Panc1 (cell line): ENCODE measurements around the gene KXD1. TPM values are rescaled to one million over a fixed set of nuclear protein-coding genes. Genes with fewer than 3 reads are reported as not detected.

ENCODE experiments used
- ATAC-seq: fragments of 200-7000 bp; cut with Tn5 transposase; 2 replicates; pipeline ENCODE4 v1.9.1; 2020; ENCODE audit warnings: mild to moderate bottlenecking, moderate library complexity
- BruUV-seq: library from RNA; stranded (reverse); fragments of 400-500 nt; replicated peaks from 2 replicates; lab custom pipeline; 2021; lab: Mats Ljungman, UMichigan
- CTCF ChIA-PET: fragments of 300-600 bp; sonication (Branson Sonifier 250); formaldehyde crosslinking; loops from one replicate; lab custom pipeline; 2022; ENCODE audit warnings: antibody characterized with exemption; lab: Charles Lee
- POLR2A ChIA-PET: fragments of 300-600 bp; sonication (Branson Sonifier 250); formaldehyde crosslinking; loops from one replicate; lab custom pipeline; 2022; ENCODE audit warnings: antibody characterized with exemption; lab: Charles Lee
- DNase-seq: peaks from one replicate; pipeline ENCODE4 v3.0.0-alpha.2; 2010; ENCODE audit warnings: low read depth, low spot score
- H3K27ac ChIP-seq: 2 replicates; pipeline ENCODE4 v1.5.1; 2011; ENCODE audit warnings: mild to moderate bottlenecking, low read length, inconsistent platforms
- H3K27me3 ChIP-seq: fragments of 200-500 bp; sonication (Bioruptor generic); 2 replicates; pipeline ENCODE4 v1.6.0; 2014; ENCODE audit warnings: low read length, inconsistent platforms; ENCODE audit not compliant: control insufficient read depth, insufficient read depth
- H3K36me3 ChIP-seq: fragments of 200-500 bp; sonication (Bioruptor generic); 2 replicates; pipeline ENCODE4 v1.5.1; 2014; ENCODE audit warnings: inconsistent platforms, mild to moderate bottlenecking, low read length, moderate library complexity; ENCODE audit not compliant: control insufficient read depth, insufficient read depth
- H3K4me1 ChIP-seq: 2 replicates; pipeline ENCODE4 v1.5.1; 2011; ENCODE audit warnings: inconsistent platforms, mild to moderate bottlenecking, low read length, moderate library complexity; ENCODE audit not compliant: control insufficient read depth, insufficient read depth
- H3K4me3 ChIP-seq, 2 experiments: 2 replicates each; pipeline ENCODE4 v1.5.1; 2011 to 2012; ENCODE audit warnings: low read depth in 2 of 2, low read length in 2 of 2, mild to moderate bottlenecking in 2 of 2, inconsistent platforms in 1 of 2, moderate library complexity in 1 of 2
- H3K9me3 ChIP-seq: fragments of 200-500 bp; sonication (Bioruptor generic); 2 replicates; pipeline ENCODE4 v1.5.1; 2014; ENCODE audit warnings: low read depth, mild to moderate bottlenecking, inconsistent platforms, low read length, moderate library complexity; ENCODE audit not compliant: control insufficient read depth, insufficient read depth
- POLR2AphosphoS5 ChIP-seq: IDR thresholded peaks from 2 replicates; pipeline ENCODE4 v1.6.1; 2012; ENCODE audit warnings: mild to moderate bottlenecking, low read depth, low read length, moderate library complexity
- SIN3A ChIP-seq: IDR thresholded peaks from 2 replicates; pipeline ENCODE4 v1.6.1; 2012; ENCODE audit warnings: low read depth, mild to moderate bottlenecking, low read length, moderate library complexity, borderline replicate concordance; ENCODE audit not compliant: insufficient read depth
- TCF7L2 ChIP-seq: IDR thresholded peaks from 2 replicates; pipeline ENCODE4 v1.6.1; 2011; ENCODE audit warnings: mild to moderate bottlenecking, low read depth, low read length, inconsistent platforms
- in situ Hi-C: cut with HindIII; loops from 2 replicates; pipeline ENCODE4 v1.10.0; 2016; ENCODE audit warnings: low sequenced_read_pairs, low pct_unique_long_range_greater_than_20kb
- intact Hi-C: fragments of 100-400 bp; cut with micrococcal nuclease; formaldehyde crosslinking; loops from one replicate; pipeline ENCODE4 v1.10.0; 2022; ENCODE audit not compliant: unreplicated experiment
- total RNA-seq: library from RNA; stranded (reverse); gene quantifications from one replicate; pipeline ENCODE4 v1.2.1, GENCODE V29; 2021; ENCODE audit not compliant: unreplicated experiment
- TF ChIP-seq, protein P1 (sequence below), 2 experiments: IDR thresholded peaks; 2 replicates each; pipeline ENCODE4 v1.6.1; 2011 to 2012; ENCODE audit warnings: low read depth in 2 of 2, control low read depth in 1 of 2, low read length in 1 of 2, mild to moderate bottlenecking in 1 of 2, moderate library complexity in 1 of 2; ENCODE audit not compliant: insufficient read depth in 1 of 2
- TF ChIP-seq, protein P2 (sequence below): fragments of 450-650 bp; IDR thresholded peaks from 2 replicates; pipeline ENCODE4 v1.5.1; 2017; ENCODE audit warnings: mild to moderate bottlenecking

Gene KXD1
- total RNA-seq, 1 experiment from 2014 or later: 106 TPM

DNA sequence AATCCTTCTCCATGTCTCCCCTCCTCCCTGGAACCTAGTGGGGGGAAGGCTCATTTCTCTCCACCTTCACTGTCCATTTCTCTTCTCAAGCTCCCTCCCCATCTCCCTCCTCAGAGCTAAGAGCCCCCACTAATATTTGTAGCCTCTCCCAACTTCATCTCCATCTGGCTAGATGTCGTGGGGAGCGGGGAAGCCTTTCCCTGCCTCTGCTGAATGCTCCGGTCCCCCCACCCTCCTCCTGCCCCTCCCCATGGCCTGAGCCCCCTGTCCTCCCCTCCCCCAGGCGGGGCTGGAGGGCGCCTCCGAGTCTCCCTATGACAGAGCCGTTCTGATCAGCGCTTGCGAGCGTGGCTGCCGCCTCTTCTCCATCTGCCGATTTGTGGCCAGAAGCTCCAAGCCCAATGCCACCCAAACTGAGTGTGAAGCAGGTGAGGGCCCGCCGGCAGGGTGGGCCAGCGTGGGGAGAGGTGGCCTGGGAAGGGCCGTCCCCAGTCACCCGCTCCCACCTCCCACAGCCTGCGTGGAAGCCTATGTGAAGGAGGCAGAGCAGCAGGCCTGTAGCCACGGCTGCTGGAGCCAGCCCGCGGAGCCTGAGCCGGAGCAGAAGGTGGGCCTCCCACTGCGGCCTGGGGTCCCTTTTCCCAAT, 56.0 kb downstream of the KXD1 start:
- TF ChIP-seq, protein P1, sequence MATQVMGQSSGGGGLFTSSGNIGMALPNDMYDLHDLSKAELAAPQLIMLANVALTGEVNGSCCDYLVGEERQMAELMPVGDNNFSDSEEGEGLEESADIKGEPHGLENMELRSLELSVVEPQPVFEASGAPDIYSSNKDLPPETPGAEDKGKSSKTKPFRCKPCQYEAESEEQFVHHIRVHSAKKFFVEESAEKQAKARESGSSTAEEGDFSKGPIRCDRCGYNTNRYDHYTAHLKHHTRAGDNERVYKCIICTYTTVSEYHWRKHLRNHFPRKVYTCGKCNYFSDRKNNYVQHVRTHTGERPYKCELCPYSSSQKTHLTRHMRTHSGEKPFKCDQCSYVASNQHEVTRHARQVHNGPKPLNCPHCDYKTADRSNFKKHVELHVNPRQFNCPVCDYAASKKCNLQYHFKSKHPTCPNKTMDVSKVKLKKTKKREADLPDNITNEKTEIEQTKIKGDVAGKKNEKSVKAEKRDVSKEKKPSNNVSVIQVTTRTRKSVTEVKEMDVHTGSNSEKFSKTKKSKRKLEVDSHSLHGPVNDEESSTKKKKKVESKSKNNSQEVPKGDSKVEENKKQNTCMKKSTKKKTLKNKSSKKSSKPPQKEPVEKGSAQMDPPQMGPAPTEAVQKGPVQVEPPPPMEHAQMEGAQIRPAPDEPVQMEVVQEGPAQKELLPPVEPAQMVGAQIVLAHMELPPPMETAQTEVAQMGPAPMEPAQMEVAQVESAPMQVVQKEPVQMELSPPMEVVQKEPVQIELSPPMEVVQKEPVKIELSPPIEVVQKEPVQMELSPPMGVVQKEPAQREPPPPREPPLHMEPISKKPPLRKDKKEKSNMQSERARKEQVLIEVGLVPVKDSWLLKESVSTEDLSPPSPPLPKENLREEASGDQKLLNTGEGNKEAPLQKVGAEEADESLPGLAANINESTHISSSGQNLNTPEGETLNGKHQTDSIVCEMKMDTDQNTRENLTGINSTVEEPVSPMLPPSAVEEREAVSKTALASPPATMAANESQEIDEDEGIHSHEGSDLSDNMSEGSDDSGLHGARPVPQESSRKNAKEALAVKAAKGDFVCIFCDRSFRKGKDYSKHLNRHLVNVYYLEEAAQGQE (IDR thresholded peaks at IDR 0.05; ENCODE audit: insufficient read depth in 1 of 2, low read depth in 2 of 2, low read length in 1 of 2): no peak
- TF ChIP-seq POLR2AphosphoS5 (no peak), TCF7L2 (no peak), SIN3A (no peak)
- TF ChIP-seq, protein P2, sequence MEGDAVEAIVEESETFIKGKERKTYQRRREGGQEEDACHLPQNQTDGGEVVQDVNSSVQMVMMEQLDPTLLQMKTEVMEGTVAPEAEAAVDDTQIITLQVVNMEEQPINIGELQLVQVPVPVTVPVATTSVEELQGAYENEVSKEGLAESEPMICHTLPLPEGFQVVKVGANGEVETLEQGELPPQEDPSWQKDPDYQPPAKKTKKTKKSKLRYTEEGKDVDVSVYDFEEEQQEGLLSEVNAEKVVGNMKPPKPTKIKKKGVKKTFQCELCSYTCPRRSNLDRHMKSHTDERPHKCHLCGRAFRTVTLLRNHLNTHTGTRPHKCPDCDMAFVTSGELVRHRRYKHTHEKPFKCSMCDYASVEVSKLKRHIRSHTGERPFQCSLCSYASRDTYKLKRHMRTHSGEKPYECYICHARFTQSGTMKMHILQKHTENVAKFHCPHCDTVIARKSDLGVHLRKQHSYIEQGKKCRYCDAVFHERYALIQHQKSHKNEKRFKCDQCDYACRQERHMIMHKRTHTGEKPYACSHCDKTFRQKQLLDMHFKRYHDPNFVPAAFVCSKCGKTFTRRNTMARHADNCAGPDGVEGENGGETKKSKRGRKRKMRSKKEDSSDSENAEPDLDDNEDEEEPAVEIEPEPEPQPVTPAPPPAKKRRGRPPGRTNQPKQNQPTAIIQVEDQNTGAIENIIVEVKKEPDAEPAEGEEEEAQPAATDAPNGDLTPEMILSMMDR: no peak
- in situ Hi-C loops (no loop called here), intact Hi-C loops (no loop called here)
- CTCF ChIA-PET: no interaction called here
- no TSS peak for BruUV-seq
- Histone ChIP-seq H3K4me3 (no peak overlapping the region), H3K36me3 (no peaks in the 10 kb centered on the region), H3K9me3 (no peaks in the 10 kb centered on the region), H3K27me3 (no peaks in the 10 kb centered on the region; the same call in 1 of the 2 replicates), H3K4me1 (0 out of 2 replicates have a peak, but pooled peaks cover 5% of the 10 kb centered on the region), H3K27ac (no peak overlapping the region)
- no peak for DNase-seq
- no peak for ATAC-seq
- POLR2A ChIA-PET: no interaction called here

DNA sequence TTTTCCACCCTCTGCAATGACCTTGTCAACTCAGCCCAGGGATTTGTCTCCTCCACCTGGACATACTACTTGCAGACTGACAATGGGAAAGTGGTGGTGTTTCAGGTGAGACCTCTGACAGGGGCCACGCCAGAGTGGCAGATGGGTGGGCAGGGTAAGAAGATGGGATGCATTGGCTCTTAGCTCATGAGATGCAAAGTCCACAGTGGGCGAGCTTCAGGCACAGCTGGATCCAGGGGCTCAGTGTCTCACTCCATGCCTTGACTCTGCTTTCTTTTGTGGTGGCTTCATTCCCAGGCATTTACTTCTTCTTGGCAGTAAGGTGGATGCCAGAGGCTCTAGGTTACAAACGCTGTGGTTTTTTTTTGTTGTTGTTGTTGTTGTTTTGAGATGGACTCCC, 58.4 kb downstream of the KXD1 start:
- in situ Hi-C loops (no loop called here), intact Hi-C loops (no loop called here)
- CTCF ChIA-PET: no interaction called here
- POLR2A ChIA-PET: no interaction called here
- no peaks in the 10 kb centered on the region for H3K36me3 ChIP-seq
- no peaks in the 10 kb centered on the region for H3K9me3 ChIP-seq
- H3K4me3 ChIP-seq: no peak overlapping the region
- TF ChIP-seq TCF7L2: no peak
- TF ChIP-seq POLR2AphosphoS5: no peak
- TF ChIP-seq, protein P2: no peak
- TF ChIP-seq, protein P1 (IDR thresholded peaks at IDR 0.05; ENCODE audit: insufficient read depth in 1 of 2, low read depth in 2 of 2, low read length in 1 of 2): no peak
- TF ChIP-seq SIN3A: no peak
- DNase-seq: no peak
- H3K27me3 ChIP-seq: no peaks in the 10 kb centered on the region; the same call in 1 of the 2 replicates
- no peak overlapping the region for H3K27ac ChIP-seq
- ATAC-seq: no peak
- H3K4me1 ChIP-seq: 0 out of 2 replicates have a peak, but pooled peaks cover 5% of the 10 kb centered on the region
- BruUV-seq: no TSS peak
